GM12873 (cell line): ENCODE data around the gene STXBP6.

Source experiments
- CTCF ChIP-seq: IDR thresholded peaks from 2 replicates; pipeline ENCODE4 v1.5.1; 2012; ENCODE audit warnings: low read depth, mild to moderate bottlenecking, moderate library complexity, low read length, control low read depth; ENCODE audit not compliant: insufficient read depth; ENCODE audit errors: missing control alignments

The STXBP6 gene

GRCh38 chr14:24954037-24954699 is 95.8 kb downstream of the STXBP6 start:
- TF ChIP-seq CTCF = no peak

- TF ChIP-seq CTCF = peak; percentile 30
Observed at GRCh38 chr14:24952851-24953666, 96.9 kb downstream of the STXBP6 start.

- no peak for TF ChIP-seq CTCF
Observed at GRCh38 chr14:24948261-24948847, 101.6 kb downstream of the STXBP6 start.

GRCh38 chr14:24947131-24947530 is 102.8 kb downstream of the STXBP6 start:
- no peak for TF ChIP-seq CTCF

- no peak for TF ChIP-seq CTCF
Observed at GRCh38 chr14:24944800-24945199, 105.1 kb downstream of the STXBP6 start.

- no peak for TF ChIP-seq CTCF
Observed at GRCh38 chr14:24943024-24943423, 106.9 kb downstream of the STXBP6 start.

GRCh38 chr14:24941719-24942118 is 108.2 kb downstream of the STXBP6 start:
- no peak for TF ChIP-seq CTCF
